22Rv1 (cell line): ENCODE results near the gene SLC1A2.

Experiments used
- H3K27ac ChIP-seq: fragments of 450-650 bp; 2 replicates; pipeline ENCODE4 v1.5.1; 2017
- ZFX ChIP-seq: fragments of 450-650 bp; IDR thresholded peaks from 2 replicates; pipeline ENCODE4 v1.6.1; 2017; ENCODE audit warnings: antibody characterized with exemption, borderline replicate concordance
- TF ChIP-seq, protein P1 (sequence below): fragments of 450-650 bp; IDR thresholded peaks from 2 replicates; pipeline ENCODE4 v1.5.1; 2017; ENCODE audit warnings: mild to moderate bottlenecking

The SLC1A2 gene

GRCh38 chr11:35402751-35403660, 16.4 kb downstream of the SLC1A2 start:
- no peak overlapping the region for H3K27ac ChIP-seq
- TF ChIP-seq, protein P1, sequence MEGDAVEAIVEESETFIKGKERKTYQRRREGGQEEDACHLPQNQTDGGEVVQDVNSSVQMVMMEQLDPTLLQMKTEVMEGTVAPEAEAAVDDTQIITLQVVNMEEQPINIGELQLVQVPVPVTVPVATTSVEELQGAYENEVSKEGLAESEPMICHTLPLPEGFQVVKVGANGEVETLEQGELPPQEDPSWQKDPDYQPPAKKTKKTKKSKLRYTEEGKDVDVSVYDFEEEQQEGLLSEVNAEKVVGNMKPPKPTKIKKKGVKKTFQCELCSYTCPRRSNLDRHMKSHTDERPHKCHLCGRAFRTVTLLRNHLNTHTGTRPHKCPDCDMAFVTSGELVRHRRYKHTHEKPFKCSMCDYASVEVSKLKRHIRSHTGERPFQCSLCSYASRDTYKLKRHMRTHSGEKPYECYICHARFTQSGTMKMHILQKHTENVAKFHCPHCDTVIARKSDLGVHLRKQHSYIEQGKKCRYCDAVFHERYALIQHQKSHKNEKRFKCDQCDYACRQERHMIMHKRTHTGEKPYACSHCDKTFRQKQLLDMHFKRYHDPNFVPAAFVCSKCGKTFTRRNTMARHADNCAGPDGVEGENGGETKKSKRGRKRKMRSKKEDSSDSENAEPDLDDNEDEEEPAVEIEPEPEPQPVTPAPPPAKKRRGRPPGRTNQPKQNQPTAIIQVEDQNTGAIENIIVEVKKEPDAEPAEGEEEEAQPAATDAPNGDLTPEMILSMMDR, result no peak
- TF ChIP-seq ZFX, result no peak

GRCh38 chr11:35398881-35399280, 20.5 kb downstream of the SLC1A2 start:
- TF ChIP-seq ZFX, result no peak
- TF ChIP-seq, protein P1, result no peak
- H3K27ac ChIP-seq, result no peak overlapping the region

- TF ChIP-seq, protein P1, result no peak
- no peak for TF ChIP-seq ZFX
- H3K27ac ChIP-seq, result no peak overlapping the region
These were observed 24.4 kb downstream of the SLC1A2 start for GRCh38 chr11:35394941-35395340.

DNA sequence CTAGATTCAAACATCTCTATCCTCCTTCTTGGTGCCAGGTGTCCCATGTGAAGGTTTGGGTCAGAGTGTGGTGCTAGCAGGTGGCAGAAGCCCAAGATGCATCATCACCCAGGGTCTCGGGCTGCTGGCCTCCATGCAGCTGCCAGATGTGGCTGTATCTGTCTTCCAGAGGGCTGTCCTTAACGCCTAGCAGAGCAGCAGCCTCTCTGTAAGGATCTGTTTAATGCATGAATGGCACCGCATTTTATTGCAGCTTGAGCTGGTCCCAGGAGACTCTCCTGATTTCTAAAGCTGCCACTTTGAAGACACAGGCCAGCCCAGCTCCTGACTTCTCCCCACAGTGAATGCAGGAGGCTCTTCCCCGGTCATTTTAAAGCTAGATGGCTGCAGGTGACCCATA, 26.3 kb downstream of the SLC1A2 start:
- no peak for TF ChIP-seq ZFX
- TF ChIP-seq, protein P1, result no peak
- no peak overlapping the region for H3K27ac ChIP-seq

DNA sequence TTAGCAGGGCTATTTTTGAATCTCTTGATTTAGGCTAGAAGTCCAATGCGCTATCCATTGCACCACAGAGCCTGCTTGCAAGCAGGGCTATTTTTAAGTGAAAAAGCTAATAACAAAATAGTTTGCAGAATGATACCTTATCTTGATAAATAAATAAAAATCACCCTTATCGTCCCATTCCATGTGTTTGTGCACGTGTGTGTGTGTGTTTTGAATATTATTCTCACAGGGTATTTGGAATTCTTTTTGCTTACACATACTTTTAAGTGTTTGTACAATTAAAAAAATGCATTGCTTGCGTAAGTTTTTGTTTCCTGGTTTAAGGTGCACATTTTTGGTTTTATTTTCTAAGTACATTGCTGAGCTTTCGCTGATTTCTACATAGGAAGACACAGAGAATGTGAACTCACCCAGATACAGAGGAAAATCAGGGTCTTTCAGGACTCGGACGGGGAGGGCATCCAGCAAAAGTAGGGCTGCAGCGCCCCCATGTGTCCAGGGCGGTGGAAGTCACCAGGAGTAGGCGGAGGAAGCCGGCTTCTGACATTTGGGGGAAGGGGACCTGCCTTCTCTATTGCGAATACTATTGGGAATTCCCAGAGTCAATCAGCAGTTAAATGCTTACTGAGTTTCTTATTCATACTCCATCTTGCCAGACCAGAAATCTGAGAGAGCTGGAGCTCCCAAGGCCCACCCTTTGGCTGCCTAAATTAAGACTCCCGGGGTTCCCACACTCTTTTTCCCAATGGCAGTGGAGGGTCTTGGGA, 27.3 kb downstream of the SLC1A2 start:
- peak overlapping the region; percentile 85 for H3K27ac ChIP-seq
- TF ChIP-seq, protein P1, result peak; percentile 86
- TF ChIP-seq ZFX, result no peak

- H3K27ac ChIP-seq, result peak overlapping the region; percentile 85
- no peak for TF ChIP-seq ZFX
These were observed 28.3 kb downstream of the SLC1A2 start for GRCh38 chr11:35390737-35391682.

- H3K27ac ChIP-seq, result peak overlapping the region; percentile 85
- TF ChIP-seq ZFX, result no peak
- TF ChIP-seq, protein P1, result no peak
These were observed 29.4 kb downstream of the SLC1A2 start for GRCh38 chr11:35389897-35390465.
